ENCODE data around the gene TRIM41.
"Not testable (repeated sequence)": the region's sequence is repeated elsewhere in the genome, so short reads cannot be mapped to it uniquely, and the experiment has no call there.

Gene TRIM41

GRCh38 chr5:181193656-181194055 lies 29.4 kb upstream of the TRIM41 start:
- DNase-seq: no peak

GRCh38 chr5:181194489-181195248 lies 28.4 kb upstream of the TRIM41 start:
- no peak for DNase-seq

GRCh38 chr5:181195249-181195761 lies 27.8 kb upstream of the TRIM41 start:
- DNase-seq: no peak

GRCh38 chr5:181197326-181197951 lies 25.6 kb upstream of the TRIM41 start:
- no peak for DNase-seq

GRCh38 chr5:181198106-181198685 lies 24.9 kb upstream of the TRIM41 start:
- no peak for DNase-seq

GRCh38 chr5:181198905-181199519 lies 24.1 kb upstream of the TRIM41 start:
- DNase-seq: no peak

GRCh38 chr5:181199881-181200638 lies 23.0 kb upstream of the TRIM41 start:
- no peak for DNase-seq

- DNase-seq: no peak
Observed at GRCh38 chr5:181200816-181201215, 22.3 kb upstream of the TRIM41 start.

GRCh38 chr5:181203093-181203711 lies 19.9 kb upstream of the TRIM41 start:
- DNase-seq: no peak

- no peak for DNase-seq
Observed at GRCh38 chr5:181203777-181204112, 19.3 kb upstream of the TRIM41 start.

GRCh38 chr5:181204113-181204825 lies 18.8 kb upstream of the TRIM41 start:
- no peak for DNase-seq

- no peak for DNase-seq
Observed at GRCh38 chr5:181204826-181205760, 18.0 kb upstream of the TRIM41 start, which contains the start of gene TRIM7. Gene TRIM7 (minus strand): TSS chr5:181205196. CDS start chr5:181205110, 86 bp downstream.

GRCh38 chr5:181205761-181206649 lies 17.1 kb upstream of the TRIM41 start:
- no peak for DNase-seq

- DNase-seq: no peak
Observed at GRCh38 chr5:181207214-181207959, 15.7 kb upstream of the TRIM41 start.

- no peak for DNase-seq
Observed at GRCh38 chr5:181207960-181208253, 15.2 kb upstream of the TRIM41 start.

GRCh38 chr5:181209006-181209405 lies 14.1 kb upstream of the TRIM41 start:
- not testable (repeated sequence) for DNase-seq

GRCh38 chr5:181210148-181210547 lies 12.9 kb upstream of the TRIM41 start:
- not testable (repeated sequence) for DNase-seq

GRCh38 chr5:181210698-181211097 lies 12.4 kb upstream of the TRIM41 start:
- DNase-seq: not testable (repeated sequence)

- no peak for DNase-seq
Observed at GRCh38 chr5:181211208-181211607, 11.9 kb upstream of the TRIM41 start.
